SIG-M5 (cell line): ENCODE results near the gene NCOA1.
A peak's percentile ranks its signal among the peaks of the same experiment; 100 is the strongest.
"Not testable (repeated sequence)": the region's sequence is repeated elsewhere in the genome, so short reads cannot be mapped to it uniquely, and the experiment has no call there.

Source experiments
- DNase-seq: peaks from one replicate; lab custom pipeline; 2025; lab: John Stamatoyannopoulos, UW

NCOA1 gene

DNA sequence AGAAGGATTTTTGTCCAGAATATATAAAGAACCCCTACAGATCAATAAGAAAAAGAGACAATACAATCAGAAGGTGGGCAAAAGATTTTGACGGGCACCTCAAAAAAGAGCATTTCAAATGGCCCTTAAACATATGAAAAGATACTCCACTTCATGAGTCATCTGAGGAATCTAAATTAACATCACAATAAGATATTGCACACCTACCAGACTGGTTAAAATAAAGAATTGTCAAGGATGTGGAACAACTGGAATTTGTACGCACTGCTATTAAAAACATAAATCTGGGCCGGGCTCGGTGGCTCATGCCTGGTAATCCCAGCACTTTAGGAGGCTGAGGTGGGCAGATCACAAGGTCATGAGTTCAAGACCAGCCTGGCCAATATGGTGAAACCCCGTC is 17.0 kb upstream of the NCOA1 start:
- no peak for DNase-seq

DNA sequence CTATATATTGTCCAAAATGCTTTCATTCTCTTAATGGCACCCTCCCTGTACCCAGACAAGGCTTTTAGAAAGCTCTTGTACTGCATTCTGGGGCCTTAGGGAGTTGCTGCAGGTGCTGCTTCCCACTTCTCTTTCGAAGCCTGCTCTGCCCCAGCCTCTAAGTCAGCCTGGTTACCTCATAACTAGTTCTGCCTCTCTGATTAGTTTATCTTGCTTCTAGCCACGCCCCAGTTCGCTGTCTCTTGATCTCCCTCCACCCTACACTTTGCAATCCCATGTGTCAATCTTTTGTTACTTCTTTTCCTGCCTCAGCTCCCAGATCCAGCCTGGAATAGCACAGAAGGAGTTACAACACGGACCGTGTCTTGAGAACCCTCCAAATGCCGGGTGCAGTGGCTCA is 13.8 kb upstream of the NCOA1 start:
- no peak for DNase-seq

DNA sequence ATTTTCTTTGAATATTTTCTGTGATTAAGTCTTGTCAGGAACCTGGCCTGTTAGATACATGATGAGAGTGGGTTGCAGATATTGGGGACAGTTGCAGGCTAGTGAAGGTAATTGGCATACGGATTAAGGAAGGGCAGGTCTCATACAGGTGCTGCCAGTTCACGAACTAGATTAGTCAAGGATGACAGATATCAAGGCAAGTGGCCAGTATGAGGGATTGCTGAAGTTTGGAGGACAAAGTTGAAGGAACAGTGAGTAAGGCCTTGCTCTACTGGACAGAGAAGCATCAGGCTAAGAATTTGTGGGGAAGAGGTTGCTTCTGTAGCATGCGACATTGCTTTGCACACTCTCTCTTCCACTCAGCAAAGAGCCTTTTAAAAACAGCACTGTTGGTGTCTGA is 12.8 kb upstream of the NCOA1 start:
- no peak for DNase-seq

DNA sequence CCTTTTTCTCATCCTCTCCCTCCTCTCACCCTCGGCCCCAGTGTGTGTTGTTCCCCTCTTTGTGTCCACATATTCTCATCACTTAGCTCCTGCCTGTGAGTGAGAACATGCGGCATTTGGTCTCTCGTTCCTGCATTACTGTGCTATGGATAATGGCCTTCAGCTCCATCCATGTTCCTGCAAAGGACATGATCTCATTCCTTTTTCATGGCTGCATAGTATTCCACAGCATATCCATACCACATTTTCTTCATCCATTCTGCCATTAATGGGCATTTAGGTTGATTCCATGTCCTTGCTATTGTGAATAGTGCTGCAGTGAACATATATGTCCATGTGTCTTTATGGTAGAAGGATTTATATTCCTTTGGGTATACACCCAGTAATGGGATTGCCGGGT is 10.8 kb upstream of the NCOA1 start:
- no peak for DNase-seq

DNA sequence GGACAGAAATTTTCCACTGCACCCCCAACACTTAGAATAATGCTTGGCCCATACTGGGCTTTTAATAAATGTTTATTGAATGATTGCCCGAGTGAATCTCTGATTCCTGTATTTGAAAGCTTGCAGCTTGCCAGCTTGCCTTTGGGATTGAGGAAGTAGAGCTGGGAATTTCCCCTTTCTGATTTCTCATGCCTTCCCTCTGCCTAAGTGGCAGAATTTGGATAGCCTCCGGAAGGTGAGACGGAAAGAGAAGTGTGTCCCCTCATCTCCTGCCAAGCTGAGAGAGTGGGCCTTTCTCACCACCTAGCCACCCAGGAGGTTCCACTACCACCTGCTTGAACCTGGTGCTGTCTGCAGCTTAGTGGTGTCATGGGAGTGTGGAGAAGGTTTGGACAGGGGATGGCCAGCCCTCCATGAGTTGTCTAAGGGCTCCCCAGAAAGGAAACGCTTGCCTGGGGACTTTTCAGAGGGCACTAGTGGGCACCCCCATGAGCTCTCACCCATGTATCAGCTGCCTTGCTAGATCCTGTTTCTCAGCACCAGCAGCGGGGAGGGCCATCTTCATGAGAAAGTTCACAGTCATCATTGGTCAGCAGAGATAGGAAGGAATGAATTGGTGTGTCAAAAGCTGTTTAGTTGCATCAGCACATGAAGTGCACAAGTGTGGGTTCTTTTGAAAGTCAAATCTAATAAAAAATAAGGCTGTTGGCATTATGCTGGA is 8.6 kb upstream of the NCOA1 start:
- DNase-seq, result no peak

DNA sequence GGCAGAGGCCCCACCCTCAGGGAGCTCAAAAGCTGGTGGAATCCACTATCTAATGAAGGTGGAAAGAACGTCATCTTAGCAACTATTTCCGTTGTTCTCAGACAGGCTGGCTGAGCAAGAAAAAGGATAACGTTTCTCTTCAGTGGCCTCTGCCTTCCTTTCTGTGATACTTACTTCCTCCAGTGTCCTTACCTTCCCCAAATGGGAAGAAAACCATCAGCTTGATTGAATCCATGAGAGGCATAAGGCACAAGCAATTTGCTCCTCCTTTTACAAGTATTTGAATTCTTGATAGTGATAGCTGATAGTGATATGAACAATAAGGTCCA is 8.1 kb upstream of the NCOA1 start:
- DNase-seq, result no peak

DNA sequence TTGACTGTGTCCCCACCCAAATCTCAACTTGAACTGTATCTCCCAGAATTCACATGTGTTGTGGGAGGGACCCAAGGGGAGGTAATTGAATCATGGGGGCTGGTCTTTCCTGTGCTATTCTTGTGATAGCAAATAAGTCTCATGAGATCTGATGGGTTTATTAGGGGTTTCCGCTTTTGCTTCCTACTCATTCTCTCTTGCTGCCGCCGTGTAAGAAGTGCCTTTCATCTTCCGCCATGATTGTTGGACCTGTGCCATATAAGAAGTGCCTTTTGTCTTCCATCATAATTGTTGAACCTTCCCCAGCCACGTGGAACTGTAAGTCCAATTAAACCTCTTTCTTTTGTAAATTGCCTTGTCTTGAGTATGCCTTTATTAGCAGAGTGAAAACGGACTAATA is 6.4 kb upstream of the NCOA1 start:
- DNase-seq, result not testable (repeated sequence)

DNA sequence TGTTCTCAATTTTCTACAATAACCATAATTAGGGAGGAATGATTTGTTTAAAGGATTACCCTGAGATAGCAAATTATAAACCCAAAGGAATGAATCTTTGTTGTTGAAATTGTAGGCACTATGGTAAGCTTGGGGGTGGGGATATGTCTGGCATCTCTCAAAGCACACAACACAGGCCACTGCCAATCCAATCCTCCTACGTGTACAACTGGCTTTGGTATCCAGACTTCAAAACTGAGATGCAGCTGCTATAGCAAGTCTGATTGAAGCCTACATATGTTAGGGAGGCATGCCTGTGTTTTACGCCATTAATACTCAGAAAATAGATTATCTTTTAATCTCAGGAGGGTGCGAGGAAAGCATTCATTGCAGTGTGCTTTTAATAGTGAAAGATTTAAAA is 5.9 kb upstream of the NCOA1 start:
- DNase-seq, result no peak

DNA sequence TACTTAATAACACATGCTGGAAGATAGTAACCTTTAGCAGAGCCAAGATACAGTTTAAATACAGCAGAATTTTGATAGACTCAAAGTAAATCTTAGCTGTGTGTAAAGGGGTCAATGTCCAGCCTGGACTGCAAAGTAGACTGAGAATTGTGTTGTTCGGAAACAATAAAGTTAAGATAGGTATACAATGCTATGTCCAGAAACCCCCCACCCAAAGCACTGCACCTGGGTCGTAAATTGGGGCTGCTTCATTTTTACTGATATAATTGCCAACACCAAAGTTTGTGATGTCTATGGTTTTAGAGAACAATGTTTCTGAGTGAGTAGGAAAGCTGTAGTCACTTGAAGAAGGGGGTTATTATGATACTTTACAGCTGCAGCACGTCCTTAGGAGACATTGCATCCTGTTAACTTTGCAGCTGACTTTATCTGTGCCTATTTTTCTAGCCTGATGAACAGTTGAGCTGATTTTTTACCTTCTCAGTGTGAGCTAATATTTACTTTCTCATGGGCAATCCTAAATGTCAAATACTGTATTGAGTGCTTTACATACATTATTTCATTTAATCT is 4.3 kb upstream of the NCOA1 start:
- DNase-seq, result no peak

DNA sequence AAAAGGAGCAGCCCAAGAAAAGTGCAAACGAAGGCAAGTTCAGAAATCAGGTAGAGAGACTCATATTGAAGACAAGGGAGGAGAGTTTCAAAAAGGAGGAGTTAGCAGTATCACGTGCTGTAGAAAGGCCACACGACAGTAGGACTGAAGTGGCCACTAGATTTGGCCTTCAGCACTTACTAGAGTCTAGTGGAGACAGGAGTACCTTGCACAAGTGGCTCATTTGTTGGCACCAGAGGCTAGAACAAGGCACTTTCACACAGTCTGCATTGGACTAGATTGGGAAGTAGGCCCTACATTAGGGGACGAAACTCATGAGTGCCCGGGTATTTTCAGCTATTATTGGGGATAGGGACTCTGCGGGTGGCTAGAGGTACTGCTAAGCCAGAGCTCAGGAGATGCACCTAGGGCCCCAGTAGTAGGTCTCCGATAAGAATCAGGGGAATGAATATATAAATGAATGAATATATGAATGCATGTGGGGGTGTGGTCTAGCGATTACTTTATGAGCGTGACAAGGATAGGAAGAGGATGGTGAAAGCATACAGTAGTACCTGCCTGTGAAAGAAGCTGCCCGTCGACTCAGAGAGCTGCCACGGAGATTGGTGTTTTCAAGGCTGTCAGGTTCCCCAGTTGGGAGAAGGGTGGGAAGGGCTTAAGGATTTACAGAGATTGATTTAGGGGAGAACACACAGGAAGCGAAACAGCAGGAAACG is 1.4 kb upstream of the NCOA1 start:
- DNase-seq, result no peak

DNA sequence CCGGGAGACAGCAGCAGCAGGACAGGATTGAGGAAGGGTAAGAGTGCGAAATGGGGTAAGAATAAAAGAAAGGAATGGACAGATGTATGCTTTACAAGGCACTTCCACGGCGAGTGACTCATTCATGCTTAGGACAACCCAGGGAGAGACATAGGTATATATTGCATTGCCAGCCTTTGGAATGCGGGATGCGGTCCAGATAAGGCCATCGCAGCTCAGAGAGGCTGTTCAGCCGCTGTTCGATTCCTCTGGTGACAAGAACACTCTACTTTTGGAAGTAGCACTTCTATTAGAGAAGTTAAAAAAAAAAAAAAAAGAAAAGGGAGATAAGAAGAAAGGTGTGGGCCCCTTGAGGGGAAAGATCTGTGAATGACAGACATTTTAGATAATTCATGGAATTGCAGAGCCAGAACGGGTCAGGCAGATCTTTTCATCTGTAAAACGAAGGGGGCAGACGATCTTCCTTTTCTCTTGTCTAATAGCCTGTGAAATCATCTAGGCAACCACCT is 819 bp upstream of the NCOA1 start:
- no peak for DNase-seq

DNA sequence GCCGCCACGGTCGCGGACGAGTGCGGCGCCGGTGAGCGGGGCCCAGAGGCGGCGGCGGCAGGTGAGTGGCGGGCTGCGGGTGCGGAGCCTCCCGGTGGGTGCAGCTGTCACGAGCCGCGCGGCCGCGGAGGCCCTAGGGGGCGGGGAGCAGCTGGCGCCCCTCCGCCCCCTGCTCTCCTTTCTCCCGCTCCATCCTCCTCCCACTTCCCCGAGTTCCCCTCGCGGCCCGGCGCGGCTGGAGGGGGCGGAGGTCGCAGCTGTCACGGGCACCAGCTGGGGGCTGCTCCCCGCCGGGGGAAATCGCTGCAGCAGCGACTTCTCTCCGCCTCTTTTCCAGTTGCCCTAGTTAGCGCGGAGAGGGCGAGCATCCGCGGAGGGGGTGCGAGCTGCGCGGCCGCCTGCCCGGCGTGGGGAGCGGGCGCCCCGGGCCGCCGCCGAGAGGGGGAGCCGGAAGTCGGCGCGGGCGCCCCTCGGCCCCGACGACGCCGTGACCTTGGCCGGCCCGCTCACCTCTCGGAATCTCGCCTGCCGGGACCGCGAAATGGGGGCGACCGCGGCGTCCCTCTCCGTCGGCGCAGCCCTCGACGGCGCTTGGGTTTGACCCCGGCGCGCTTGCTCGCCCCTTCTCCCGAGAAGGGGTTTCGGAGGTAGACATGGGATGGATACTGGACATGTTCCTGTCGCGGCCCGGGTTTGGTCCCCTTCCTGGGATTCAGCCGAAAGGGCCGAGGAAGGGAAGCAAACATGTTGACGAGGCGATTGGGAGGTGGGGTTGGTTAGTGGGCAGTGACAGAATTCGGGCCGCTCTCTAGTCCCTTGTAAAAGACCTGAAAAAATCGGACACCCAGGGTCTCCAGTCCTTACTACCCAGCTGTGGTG is 727 bp downstream of the NCOA1 start:
- DNase-seq, result no peak

DNA sequence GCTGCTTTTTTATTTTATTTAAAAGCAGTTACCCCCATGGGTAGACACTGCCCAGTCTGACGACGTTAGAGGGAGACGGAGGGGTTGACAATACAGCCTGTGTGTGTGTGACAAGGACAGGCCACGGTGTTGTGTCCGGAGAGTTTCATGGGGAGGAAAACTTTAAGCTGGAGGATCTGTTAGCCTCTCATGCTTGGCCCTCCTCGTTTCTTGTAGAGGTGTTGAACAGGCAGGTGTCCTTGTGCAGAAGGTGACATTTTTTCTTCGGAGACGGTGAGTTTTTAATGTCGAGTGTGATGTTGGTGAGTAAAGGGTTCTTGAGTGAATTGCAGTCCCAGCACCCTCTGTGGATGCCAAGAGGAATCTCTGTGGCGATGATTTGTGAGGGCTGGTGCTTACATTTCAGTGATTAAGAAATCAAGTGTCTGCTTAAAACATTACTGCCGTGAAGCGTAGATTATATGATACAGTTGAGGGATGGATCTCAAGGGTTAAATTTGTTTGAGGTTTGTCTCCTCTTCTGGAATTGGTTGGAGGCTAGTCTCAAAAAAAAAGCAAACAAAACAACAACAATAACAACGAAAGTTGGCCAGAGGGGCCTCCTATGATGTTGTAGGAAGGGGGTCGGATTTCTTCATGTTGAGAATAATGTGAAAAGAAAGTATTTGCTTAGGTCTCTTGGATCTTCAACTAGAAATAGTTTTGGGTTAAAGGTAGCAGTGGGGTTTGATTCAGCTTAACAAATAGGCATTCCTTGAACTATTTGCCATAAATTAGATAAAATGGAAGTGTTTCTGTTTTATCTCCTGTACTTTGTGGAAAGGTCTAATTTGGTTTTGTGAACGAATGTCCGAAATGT is 1.6 kb downstream of the NCOA1 start:
- no peak for DNase-seq

DNA sequence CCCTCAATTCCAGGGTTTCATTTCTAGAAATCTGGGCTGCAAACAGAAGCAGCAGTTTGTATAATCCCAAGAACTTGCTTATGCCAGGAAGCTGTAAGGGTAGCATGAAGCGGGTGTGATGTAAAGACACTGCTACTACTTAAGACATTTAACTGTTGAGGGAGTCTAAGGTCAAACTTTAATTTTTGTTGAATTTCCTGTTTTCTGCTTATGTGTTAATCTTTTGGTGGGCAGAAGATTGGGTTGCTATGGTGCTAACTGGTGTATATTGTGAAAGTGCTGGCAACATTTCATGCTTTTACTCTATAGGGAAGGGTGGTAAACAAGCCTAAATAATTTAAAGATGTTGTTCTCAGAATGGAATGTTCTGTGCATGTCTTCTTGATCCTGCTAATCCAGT is 2.7 kb downstream of the NCOA1 start:
- peak; percentile 27 for DNase-seq

DNA sequence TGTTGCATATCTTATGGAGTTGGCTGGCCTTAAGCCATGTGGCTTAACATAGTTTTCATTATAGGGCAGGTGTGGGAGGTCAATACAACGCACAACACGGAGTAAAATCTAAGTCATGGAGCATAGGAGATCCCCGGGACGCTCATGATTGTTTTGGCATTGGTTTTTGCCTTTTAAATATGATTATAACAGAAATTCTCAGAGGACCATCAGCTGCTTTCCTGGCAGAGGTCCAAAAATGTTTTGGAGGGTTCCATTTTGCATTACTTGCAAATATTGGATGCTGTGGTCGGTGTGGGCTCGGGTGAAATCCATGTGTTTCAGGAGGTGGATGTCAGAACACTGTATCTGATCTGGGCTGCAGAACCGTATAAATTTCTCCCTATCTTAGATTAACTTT is 3.4 kb downstream of the NCOA1 start:
- DNase-seq, result no peak

DNA sequence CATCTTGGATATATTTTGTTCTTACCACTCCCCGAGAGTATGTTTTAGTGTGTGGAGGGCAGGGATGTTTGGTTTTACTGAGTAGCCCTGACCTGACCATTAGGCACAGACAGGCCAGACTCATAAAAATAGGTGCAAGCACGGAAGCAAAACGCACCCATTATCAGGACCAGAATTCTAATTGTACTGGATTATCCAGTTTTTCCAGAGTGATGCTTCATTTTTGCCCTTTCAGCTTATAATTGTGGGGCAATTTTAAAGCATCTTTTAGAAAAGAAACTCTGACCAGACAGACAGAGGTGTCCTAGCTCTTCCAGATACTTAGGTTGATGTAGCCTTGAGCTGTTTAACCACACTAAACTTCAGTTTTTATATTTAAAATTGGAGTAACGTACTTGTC is 4.4 kb downstream of the NCOA1 start:
- DNase-seq, result no peak

DNA sequence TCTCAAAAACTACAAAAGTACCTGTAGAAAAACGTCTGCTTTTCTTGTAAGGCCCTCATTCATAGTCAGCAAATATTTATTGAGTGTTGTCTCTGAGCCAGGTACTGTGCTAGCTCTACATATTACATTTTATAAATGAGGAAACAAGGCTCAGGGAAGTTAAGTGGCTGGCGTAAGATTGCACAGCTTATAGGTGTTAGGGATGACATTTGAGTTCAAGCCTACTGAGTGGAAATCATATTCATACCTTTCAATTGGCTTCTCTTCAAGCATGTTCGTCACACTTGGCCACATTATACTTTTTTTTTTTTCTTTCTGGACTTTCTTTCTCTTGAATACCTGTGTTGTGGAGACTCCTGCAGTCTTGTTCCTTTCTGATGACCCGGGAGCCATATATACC is 5.9 kb downstream of the NCOA1 start:
- no peak for DNase-seq

DNA sequence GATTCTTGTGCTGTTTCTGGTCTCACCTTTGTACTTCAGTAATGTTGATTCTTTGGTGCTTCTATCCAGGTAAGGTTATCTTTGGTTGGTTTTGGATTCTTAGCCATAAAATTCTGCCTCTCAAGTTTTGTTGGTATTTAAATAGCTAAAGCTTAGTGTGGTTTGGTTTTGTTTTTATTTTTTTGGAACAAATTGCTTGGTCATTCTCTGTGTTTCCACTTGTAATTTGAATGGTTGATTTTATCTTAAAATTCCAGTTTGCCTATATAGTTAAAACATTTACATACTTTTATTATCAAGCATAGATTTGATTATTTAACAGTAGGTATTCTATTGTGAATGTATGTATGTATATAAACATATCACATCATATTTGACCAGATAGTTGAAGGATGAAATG is 6.6 kb downstream of the NCOA1 start:
- no peak for DNase-seq

DNA sequence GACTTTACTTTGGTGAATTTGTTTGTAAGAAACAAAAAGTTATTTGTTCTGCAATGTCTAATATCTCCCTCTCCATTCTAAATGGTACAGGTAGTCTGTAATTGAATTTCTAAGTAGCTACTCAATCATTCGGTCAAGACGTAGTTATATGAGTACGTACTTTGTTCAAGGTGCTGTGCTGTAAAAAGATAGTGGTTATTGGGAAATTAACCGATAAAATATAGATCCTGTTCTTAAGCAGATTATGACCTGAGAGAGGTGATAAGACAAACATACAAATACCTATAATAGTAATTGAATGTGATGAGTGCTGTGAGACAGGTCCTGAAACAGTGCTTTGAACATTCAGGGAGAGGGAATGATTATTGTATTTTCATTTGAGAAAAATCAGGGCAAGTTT is 7.1 kb downstream of the NCOA1 start:
- DNase-seq, result no peak

DNA sequence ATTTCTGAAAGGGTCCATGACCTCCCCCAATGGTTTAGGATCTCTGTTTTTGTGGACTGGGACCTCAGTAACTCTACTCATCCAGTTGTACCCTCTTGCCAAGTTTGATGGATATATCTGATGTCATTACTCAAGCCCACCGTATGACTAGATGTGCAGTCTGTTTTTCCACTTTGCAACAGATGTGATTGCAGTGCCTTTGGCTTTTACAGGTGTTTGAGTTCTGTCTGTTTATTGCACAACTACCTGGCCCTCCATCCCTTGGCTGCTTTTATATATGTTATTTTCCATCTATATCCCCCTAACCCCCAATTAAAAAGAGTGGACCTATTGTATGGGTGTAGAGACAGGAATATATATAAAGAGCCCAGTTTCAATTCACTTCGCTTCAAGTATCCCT is 10.8 kb downstream of the NCOA1 start:
- DNase-seq, result no peak

DNA sequence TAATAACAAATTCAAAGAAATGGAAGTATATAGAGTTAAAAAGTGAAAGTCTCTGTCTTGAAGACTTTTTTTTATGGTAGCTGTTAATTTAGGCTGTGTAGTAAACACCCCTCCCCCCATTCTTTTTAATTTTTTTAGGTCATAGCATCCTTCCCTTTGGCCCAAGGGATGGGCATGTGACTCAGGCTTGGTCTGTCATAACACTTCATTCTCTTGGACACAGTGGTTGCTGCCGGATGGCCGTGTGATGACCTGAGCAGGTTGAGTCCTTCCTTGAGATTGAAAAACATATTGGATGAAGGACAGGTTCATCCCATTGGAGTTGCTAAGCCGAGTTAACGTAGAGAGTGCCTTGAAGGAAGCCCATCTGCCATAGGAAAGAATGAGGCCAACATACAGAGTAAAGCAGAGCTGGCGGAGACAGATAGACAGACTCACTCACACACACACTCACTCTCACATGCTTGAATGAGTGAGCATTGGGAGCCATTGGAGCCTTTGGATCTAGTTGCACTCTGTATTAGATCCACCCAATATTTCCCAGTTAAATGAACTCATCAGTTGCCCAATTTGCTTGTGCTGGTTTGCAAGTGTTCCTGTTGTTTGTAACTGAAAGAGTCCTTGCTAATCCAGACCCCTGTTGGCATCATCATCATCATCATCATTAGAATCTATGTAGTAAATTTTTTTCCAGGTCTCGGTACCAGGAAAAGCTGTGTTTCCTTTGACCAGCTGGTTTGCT is 14.7 kb downstream of the NCOA1 start:
- no peak for DNase-seq
